GM23248 (cell line): ENCODE measurements around the gene RPL37.

Experiments used
- EZH2 ChIP-seq: fragments of 200-600 bp; sonication (generic); IDR thresholded peaks from 2 replicates; pipeline ENCODE4 v1.6.1; 2018; ENCODE audit warnings: antibody characterized with exemption, mild to moderate bottlenecking; ENCODE audit not compliant: insufficient read depth, poor library complexity, severe bottlenecking
- EZH2phosphoT487 ChIP-seq: fragments of 200-600 bp; sonication (generic); IDR thresholded peaks from 2 replicates; pipeline ENCODE4 v1.6.1; 2018; ENCODE audit warnings: antibody characterized with exemption, moderate library complexity, mild to moderate bottlenecking, low read depth; ENCODE audit not compliant: insufficient read depth

- TF ChIP-seq EZH2phosphoT487 (no peak), EZH2 (no peak)
Measured at GRCh38 chr5:40797273-40798011, 37.6 kb downstream of the RPL37 start.
